D721Med (cell line): ENCODE results near the gene TGFBR2.

Experiments
- DNase-seq: peaks from one replicate; pipeline ENCODE4 v3.0.0; 2011; ENCODE audit warnings: low spot score; ENCODE audit not compliant: insufficient read length
- FAIRE-seq: peaks from 2 replicates; lab custom pipeline; 2011; peaks lifted over from hg19 to GRCh38; lab: Jason Lieb, UNC
- CTCF ChIP-seq: IDR thresholded peaks from 2 replicates; pipeline ENCODE4 v1.5.1; 2012; ENCODE audit warnings: mild to moderate bottlenecking, control low read depth; ENCODE audit not compliant: insufficient read depth; ENCODE audit errors: missing control alignments

Gene TGFBR2

GRCh38 chr3:30723211-30723610 lies 116.8 kb downstream of the TGFBR2 start:
- no peak for TF ChIP-seq CTCF
- no peak for FAIRE-seq
- no peak for DNase-seq

DNA sequence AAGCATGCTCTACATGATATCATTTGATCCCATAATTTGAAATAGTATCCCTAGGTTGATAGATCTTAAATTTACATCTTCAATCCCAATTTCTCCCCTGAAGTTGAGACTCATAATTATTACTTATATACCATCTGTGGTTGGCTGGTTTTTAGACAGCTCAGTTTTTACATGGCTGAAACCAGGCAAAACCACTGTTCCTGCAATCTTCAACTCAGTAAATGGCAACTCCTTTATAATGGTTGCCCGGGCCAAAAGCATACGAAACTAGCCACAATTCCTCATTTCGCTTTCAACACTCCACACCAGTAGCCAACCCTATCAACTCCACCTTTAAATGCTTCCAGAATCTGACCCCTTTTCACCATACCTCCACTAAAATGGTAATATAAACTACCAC lies 118.5 kb downstream of the TGFBR2 start:
- FAIRE-seq = no peak
- TF ChIP-seq CTCF = no peak

DNA sequence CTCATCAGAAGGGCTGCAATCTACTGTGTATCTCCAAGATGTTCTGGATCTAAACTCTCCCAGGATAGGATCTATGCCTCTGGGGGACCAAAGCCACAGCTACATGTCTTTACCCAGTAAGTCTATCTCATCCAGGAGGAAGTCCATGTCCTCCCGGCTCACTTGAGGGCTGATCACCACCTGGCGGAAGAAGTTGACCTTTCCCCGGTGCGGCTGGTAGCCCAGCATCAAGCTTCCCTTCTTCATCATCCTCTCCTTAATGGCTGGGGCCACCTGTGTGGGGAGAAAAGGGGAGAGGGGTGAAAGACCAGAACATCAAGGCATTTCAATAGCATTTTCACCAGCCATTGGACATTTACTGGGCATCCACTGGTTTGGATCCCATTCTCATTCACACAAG lies 121.7 kb downstream of the TGFBR2 start:
- no peak for TF ChIP-seq CTCF
- no peak for DNase-seq
- FAIRE-seq = no peak

More for the DNA sequence above, 118.5 kb downstream of the TGFBR2 start:
- no peak for DNase-seq

DNA sequence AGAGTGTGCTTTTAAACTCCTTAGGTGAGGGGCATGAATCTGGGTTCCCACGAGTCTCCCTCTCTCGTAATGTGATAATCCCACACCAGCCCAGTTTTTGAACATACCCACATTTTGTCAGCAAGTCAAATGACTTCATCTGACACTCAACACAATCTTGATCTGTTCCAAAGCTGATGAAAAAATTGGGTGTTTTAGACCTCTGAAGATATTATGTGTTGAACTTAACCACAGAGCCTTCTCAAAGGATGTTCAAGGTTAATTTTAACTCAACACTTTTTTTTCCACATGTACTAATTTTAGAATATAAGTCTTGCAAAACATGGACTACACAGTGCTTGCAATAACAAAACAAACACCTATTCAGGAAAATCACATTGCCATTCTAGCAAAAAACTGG lies 123.1 kb downstream of the TGFBR2 start:
- FAIRE-seq (no peak), DNase-seq (no peak)

DNA sequence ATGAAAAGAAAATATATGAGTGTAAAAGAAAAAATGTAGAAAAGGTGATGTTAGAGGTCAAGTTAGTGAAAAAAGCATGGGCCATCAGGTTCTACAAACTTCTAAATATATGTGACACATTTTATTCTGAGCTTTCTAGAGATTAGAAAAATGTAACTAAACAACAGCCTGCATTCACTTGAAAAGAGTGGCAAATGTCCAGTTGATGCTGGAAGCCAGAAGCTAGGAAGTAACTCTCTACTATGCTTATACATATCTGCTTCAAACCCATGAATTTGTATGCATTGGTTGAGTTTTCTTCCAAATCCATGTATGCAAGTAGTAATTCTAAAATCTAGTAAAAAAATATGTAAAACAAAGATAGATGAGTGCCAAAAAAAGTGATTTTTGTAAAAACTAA lies 123.5 kb downstream of the TGFBR2 start:
- FAIRE-seq (no peak), DNase-seq (no peak)

More for the DNA sequence above, 123.1 kb downstream of the TGFBR2 start:
- no peak for TF ChIP-seq CTCF

GRCh38 chr3:30730967-30731366 lies 124.6 kb downstream of the TGFBR2 start:
- TF ChIP-seq CTCF = no peak
- FAIRE-seq (no peak), DNase-seq (no peak)

More for the DNA sequence above, 123.5 kb downstream of the TGFBR2 start:
- no peak for TF ChIP-seq CTCF

- TF ChIP-seq CTCF = no peak
- FAIRE-seq (no peak), DNase-seq (no peak)
These were observed 126.8 kb downstream of the TGFBR2 start for GRCh38 chr3:30733209-30733608.
